ENCODE results near the gene FBN3.
"Not testable (repeated sequence)": the region's sequence is repeated elsewhere in the genome, so short reads cannot be mapped to it uniquely, and the experiment has no call there.

FBN3 gene

GRCh38 chr19:8149261-8150094 lies at the start of gene FBN3:
FBN3 (minus strand) TSS chr19:8149592; CDS start chr19:8147480, 2,112 bp downstream.
- no peak for DNase-seq (ENCODE audit: low spot score)

- DNase-seq (ENCODE audit: low spot score), result no peak
Measured at GRCh38 chr19:8196271-8196927, 47.0 kb upstream of the FBN3 start.

GRCh38 chr19:8194528-8195267 lies 45.3 kb upstream of the FBN3 start:
- no peak for DNase-seq (ENCODE audit: low spot score)

GRCh38 chr19:8192221-8192820 lies 42.9 kb upstream of the FBN3 start:
- DNase-seq (ENCODE audit: low spot score), result no peak

- DNase-seq (ENCODE audit: low spot score), result no peak
Measured at GRCh38 chr19:8185343-8186068, 36.1 kb upstream of the FBN3 start.

GRCh38 chr19:8184274-8184673 lies 34.9 kb upstream of the FBN3 start:
- no peak for DNase-seq (ENCODE audit: low spot score)

GRCh38 chr19:8180018-8180417 lies 30.6 kb upstream of the FBN3 start:
- DNase-seq (ENCODE audit: low spot score), result no peak

- DNase-seq (ENCODE audit: low spot score), result no peak
Measured at GRCh38 chr19:8174706-8175105, 25.3 kb upstream of the FBN3 start.

GRCh38 chr19:8168537-8168936 lies 19.1 kb upstream of the FBN3 start:
- DNase-seq (ENCODE audit: low spot score), result no peak

- DNase-seq (ENCODE audit: low spot score), result no peak
Measured at GRCh38 chr19:8167985-8168384, 18.6 kb upstream of the FBN3 start.

- no peak for DNase-seq (ENCODE audit: low spot score)
Measured at GRCh38 chr19:8163759-8164158, 14.4 kb upstream of the FBN3 start.

GRCh38 chr19:8161135-8161646 lies 11.8 kb upstream of the FBN3 start:
- DNase-seq (ENCODE audit: low spot score), result no peak

GRCh38 chr19:8159322-8159721 lies 9.9 kb upstream of the FBN3 start:
- not testable (repeated sequence) for DNase-seq (ENCODE audit: low spot score)

GRCh38 chr19:8158411-8159074 lies 9.2 kb upstream of the FBN3 start:
- DNase-seq (ENCODE audit: low spot score), result peak; percentile 55

GRCh38 chr19:8155318-8155717 lies 5.9 kb upstream of the FBN3 start:
- DNase-seq (ENCODE audit: low spot score), result no peak

- DNase-seq (ENCODE audit: low spot score), result not testable (repeated sequence)
Measured at GRCh38 chr19:8154014-8154413, 4.6 kb upstream of the FBN3 start.

- DNase-seq (ENCODE audit: low spot score), result no peak
Measured at GRCh38 chr19:8151767-8152035, 2.3 kb upstream of the FBN3 start.

GRCh38 chr19:8150998-8151766 lies 1.8 kb upstream of the FBN3 start:
- no peak for DNase-seq (ENCODE audit: low spot score)

- no peak for DNase-seq (ENCODE audit: low spot score)
Measured at GRCh38 chr19:8150178-8150865, 930 bp upstream of the FBN3 start.
